AG09309 (cell line): Measurements from ENCODE around the gene SASH1.
"Not testable (repeated sequence)": the region's sequence is repeated elsewhere in the genome, so short reads cannot be mapped to it uniquely, and the experiment has no call there.

ENCODE experiments used
- DNase-seq: peaks from one replicate; pipeline ENCODE4 v3.0.0-alpha.2; 2010; ENCODE audit warnings: low read depth
- H3K4me3 ChIP-seq: 2 replicates; pipeline ENCODE4 v1.5.1; 2011; ENCODE audit warnings: mild to moderate bottlenecking, low read depth, low read length, moderate library complexity; ENCODE audit not compliant: control insufficient read depth
- CTCF ChIP-seq: IDR thresholded peaks from 2 replicates; pipeline ENCODE4 v1.5.1; 2011; ENCODE audit warnings: mild to moderate bottlenecking, low read depth, low read length, inconsistent platforms; ENCODE audit not compliant: insufficient read depth, control insufficient read depth; ENCODE audit errors: missing control alignments

SASH1 gene

GRCh38 chr6:148346681-148347440, 4.2 kb downstream of the SASH1 start:
- TF ChIP-seq CTCF = no peak
- DNase-seq = no peak
- no peak overlapping the region for H3K4me3 ChIP-seq

DNA sequence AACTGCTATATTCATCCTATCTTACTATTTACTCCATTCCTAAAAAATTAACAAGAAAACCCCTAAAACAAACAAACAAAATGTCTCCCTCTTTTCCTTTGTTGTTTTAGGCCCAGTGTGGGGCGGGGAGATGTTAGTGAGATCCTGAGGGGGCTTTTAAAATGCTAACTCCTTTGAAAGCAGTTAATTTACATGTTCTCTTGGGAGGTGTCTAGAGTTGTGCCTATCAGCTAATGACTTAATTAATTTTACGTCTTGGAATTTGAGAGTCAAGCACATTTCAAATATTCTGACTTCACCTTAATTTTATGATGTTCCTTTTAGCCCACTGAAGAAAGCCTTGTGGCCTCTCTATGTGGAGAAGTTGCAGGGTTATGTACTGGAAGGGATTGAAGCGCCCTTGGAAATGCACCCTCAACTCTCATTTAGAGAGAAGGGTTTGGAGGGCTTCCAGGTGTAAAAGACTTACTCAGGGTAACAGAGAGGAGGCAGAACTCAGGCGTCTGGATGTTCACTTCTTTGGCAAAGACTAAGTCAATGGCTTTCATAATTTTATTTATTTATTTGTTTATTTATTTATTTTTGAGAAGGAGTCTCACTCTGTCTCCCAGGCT, 4.9 kb downstream of the SASH1 start:
- DNase-seq = no peak
- no peak for TF ChIP-seq CTCF
- H3K4me3 ChIP-seq = no peak overlapping the region

DNA sequence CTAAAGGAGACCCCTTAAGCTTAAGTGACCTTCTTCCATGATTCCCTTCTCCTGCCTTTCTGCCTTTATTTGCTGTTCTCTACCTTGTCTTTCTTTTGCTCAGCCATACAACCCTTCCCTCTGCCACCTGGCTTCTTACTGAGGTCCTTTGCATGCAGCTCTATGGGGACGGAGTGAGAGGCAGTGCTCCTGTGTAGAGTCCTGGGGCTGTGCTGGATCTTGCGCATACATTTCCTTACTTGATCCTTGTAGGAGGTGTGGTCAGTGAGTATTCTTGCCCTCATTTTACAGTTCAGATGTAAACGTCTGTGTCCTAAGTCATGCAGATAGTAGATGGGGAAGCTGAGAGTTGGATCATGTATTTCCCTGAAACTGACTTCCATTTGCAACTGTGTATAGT, 5.7 kb downstream of the SASH1 start:
- DNase-seq = no peak
- TF ChIP-seq CTCF = no peak
- H3K4me3 ChIP-seq = no peak overlapping the region

DNA sequence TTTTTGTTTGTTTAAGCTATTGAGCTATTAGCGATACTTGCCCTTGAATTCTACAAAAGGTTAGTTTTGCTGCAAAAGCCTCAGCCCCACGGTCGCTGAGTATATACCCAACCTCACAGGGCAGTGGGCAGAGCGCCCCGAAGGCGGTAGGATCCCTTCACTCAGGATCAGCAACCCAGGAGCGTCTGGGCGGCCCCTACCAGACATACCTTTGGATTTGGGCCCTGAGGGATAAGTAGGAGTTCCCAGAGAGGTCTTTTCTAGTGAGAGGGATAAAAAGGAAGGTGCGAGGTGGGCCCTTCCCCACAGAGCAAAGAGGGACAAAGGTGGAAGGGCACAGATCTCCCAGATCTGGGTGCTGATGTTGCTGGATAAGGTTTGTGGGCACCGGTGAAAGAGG, 6.1 kb downstream of the SASH1 start:
- H3K4me3 ChIP-seq = no peak overlapping the region
- DNase-seq = no peak

GRCh38 chr6:148349466-148349865, 6.8 kb downstream of the SASH1 start:
- H3K4me3 ChIP-seq = no peak overlapping the region
- no peak for DNase-seq
- no peak for TF ChIP-seq CTCF

More for the DNA sequence above, 6.1 kb downstream of the SASH1 start:
- no peak for TF ChIP-seq CTCF

DNA sequence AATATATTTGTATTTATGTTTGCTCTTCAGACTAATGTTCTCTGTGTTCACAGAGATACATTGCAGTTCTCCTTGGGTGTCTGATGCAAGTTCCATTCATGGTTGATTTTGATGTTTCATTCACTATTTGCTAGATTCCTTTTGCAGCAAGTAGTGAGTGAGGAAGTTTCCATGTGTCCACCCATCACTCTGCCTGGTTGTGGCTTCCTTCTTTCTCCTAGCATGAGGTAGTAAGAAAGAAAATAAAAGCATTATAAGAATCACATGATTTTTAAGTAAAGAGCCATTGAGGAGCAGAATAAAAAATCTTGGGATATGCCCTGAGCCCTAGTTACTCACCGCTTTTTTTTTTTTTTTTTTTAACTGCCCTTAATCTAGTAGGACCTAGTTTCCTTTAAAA, 8.7 kb downstream of the SASH1 start:
- no peak overlapping the region for H3K4me3 ChIP-seq
- no peak for TF ChIP-seq CTCF
- DNase-seq = no peak

DNA sequence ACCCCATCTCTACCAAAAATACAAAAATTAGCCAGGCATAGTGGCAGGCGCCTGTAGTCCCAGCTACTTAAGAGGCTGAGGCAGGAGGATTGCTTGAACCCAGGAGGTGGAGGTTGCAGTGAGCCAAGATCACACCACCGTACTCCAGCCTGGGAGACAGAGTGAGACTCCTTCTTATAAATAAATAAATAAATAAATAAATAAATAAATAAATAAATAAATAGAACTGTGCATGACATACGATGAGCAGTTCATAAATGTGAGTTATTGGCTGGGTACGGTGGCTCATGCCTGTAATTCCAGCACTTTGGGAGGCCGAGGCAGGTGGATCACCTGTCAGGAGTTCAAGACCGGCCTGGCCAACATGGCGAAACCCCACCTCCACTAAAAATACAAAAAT, 9.8 kb downstream of the SASH1 start:
- not testable (repeated sequence) for H3K4me3 ChIP-seq, DNase-seq
